ENCODE data around the gene SPEM1.
"Not testable (repeated sequence)": the region's sequence is repeated elsewhere in the genome, so short reads cannot be mapped to it uniquely, and the experiment has no call there.

The SPEM1 gene

GRCh38 chr17:7441266-7441665 is 21.1 kb downstream of the SPEM1 start:
- no peak for DNase-seq (ENCODE audit: low read depth)

GRCh38 chr17:7442142-7442541 is 22.0 kb downstream of the SPEM1 start:
- no peak for DNase-seq (ENCODE audit: low read depth)

GRCh38 chr17:7443499-7444485 is 23.7 kb downstream of the SPEM1 start:
- DNase-seq (ENCODE audit: low read depth): peak; percentile 78

GRCh38 chr17:7444682-7445618 is 24.8 kb downstream of the SPEM1 start, which contains the start of gene CHRNB1:
Gene CHRNB1, plus strand, starts transcription at chr17:7445061. Its CDS starts 67 bp downstream, at chr17:7445128.
- peak; percentile 42 for DNase-seq (ENCODE audit: low read depth)

GRCh38 chr17:7445619-7445968 is 25.5 kb downstream of the SPEM1 start:
- no peak for DNase-seq (ENCODE audit: low read depth)

- DNase-seq (ENCODE audit: low read depth): no peak
Observed at GRCh38 chr17:7448461-7448860, 28.3 kb downstream of the SPEM1 start.

- DNase-seq (ENCODE audit: low read depth): no peak
Observed at GRCh38 chr17:7459961-7460545, 39.9 kb downstream of the SPEM1 start.

- DNase-seq (ENCODE audit: low read depth): no peak
Observed at GRCh38 chr17:7460850-7461660, 40.9 kb downstream of the SPEM1 start.

GRCh38 chr17:7462474-7463371 is 42.6 kb downstream of the SPEM1 start:
- DNase-seq (ENCODE audit: low read depth): no peak

GRCh38 chr17:7463372-7463846 is 43.3 kb downstream of the SPEM1 start:
- DNase-seq (ENCODE audit: low read depth): no peak

- no peak for DNase-seq (ENCODE audit: low read depth)
Observed at GRCh38 chr17:7464081-7464480, 44.0 kb downstream of the SPEM1 start.

- no peak for DNase-seq (ENCODE audit: low read depth)
Observed at GRCh38 chr17:7465597-7466275, 45.6 kb downstream of the SPEM1 start.

GRCh38 chr17:7466318-7466638 is 46.2 kb downstream of the SPEM1 start:
- no peak for DNase-seq (ENCODE audit: low read depth)

GRCh38 chr17:7466639-7467341 is 46.7 kb downstream of the SPEM1 start:
- peak; percentile 72 for DNase-seq (ENCODE audit: low read depth)

- no peak for DNase-seq (ENCODE audit: low read depth)
Observed at GRCh38 chr17:7467498-7467897, 47.4 kb downstream of the SPEM1 start.

- DNase-seq (ENCODE audit: low read depth): no peak
Observed at GRCh38 chr17:7468290-7468689, 48.2 kb downstream of the SPEM1 start.

GRCh38 chr17:7468804-7469389 is 48.8 kb downstream of the SPEM1 start:
- no peak for DNase-seq (ENCODE audit: low read depth)

GRCh38 chr17:7469843-7470242 is 49.7 kb downstream of the SPEM1 start:
- DNase-seq (ENCODE audit: low read depth): not testable (repeated sequence)
